Left ventricle myocardium inferior (tissue), 1 donor: ENCODE measurements around the gene TCEANC2. TPM values are rescaled to one million over a fixed set of nuclear protein-coding genes. Genes with fewer than 3 reads are reported as not detected.

Experiments used
- DNase-seq: peaks from one replicate; pipeline ENCODE4 v3.0.0-alpha.2; 2020
- H3K27ac ChIP-seq: fragments of 200-600 bp; replicated peaks from 2 replicates; pipeline ENCODE4 v1.8.0; 2021
- H3K27me3 ChIP-seq: fragments of 200-600 bp; 2 replicates; pipeline ENCODE4 v1.8.0; 2021; ENCODE audit warnings: low read depth
- H3K36me3 ChIP-seq: fragments of 200-600 bp; 2 replicates; pipeline ENCODE4 v1.8.0; 2021
- H3K4me1 ChIP-seq: fragments of 200-600 bp; 2 replicates; pipeline ENCODE4 v1.8.0; 2021
- H3K4me3 ChIP-seq: fragments of 200-600 bp; 2 replicates; pipeline ENCODE4 v1.8.0; 2021; ENCODE audit warnings: mild to moderate bottlenecking, moderate library complexity
- H3K9me3 ChIP-seq: fragments of 200-600 bp; replicated peaks from 2 replicates; pipeline ENCODE4 v1.8.0; 2021
- CTCF ChIP-seq: fragments of 200-600 bp; IDR thresholded peaks from 2 replicates; pipeline ENCODE4 v1.8.0; 2021; ENCODE audit warnings: antibody characterized with exemption, mild to moderate bottlenecking, borderline replicate concordance
- intact Hi-C: fragments of 100-400 bp; cut with micrococcal nuclease; formaldehyde crosslinking; loops from one replicate; pipeline ENCODE4 v1.11.0; 2022
- total RNA-seq: library from RNA; stranded (reverse); fragmentation: NEBNext Ultra II Directional; extraction: Animal tissue kit (Norgen Biotek cat#: 25700); gene quantifications from one replicate; pipeline ENCODE4 v1.2.1, GENCODE V29; 2021
- donor health status: DM: no; HTN: yes; CAD: no; lungs with severe emphysema.

Gene TCEANC2
- total RNA-seq, 1 donor from 2014 or later = 5.7 TPM

DNA sequence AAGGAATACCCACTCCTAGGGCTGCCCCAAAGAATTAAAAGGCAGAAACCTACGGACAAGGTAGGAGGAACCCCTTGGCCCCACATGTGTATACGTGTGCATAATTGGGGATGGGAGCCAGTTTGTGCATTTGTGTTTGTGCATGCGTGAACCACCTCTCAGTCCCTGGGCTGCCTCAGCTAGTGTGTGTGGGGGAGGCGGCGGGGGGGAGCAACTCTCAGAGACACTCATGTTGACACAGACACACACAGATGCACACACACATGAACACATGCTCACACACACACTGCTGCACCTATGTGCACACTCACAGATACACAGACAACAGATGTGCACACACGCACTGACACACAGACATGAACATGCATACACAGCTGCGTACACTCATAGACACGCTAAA, 40.5 kb upstream of the TCEANC2 start:
- Histone ChIP-seq H3K27me3 (peaks cover 78% of the 10 kb centered on the region), H3K9me3 (no peaks in the 10 kb centered on the region), H3K27ac (no peak overlapping the region), H3K4me1 (no peaks in the 10 kb centered on the region), H3K4me3 (no peak overlapping the region), H3K36me3 (no peaks in the 10 kb centered on the region)
- intact Hi-C loops = no loop called here
- no peak for TF ChIP-seq CTCF
- DNase-seq = no peak

GRCh38 chr1:54013393-54014008, 39.9 kb upstream of the TCEANC2 start:
- TF ChIP-seq CTCF = no peak
- no peaks in the 10 kb centered on the region for H3K9me3 ChIP-seq
- no peaks in the 10 kb centered on the region for H3K36me3 ChIP-seq
- peaks cover 72% of the 10 kb centered on the region for H3K27me3 ChIP-seq
- H3K4me3 ChIP-seq = no peak overlapping the region
- no peaks in the 10 kb centered on the region for H3K4me1 ChIP-seq
- intact Hi-C loops = no loop called here
- no peak overlapping the region for H3K27ac ChIP-seq
- DNase-seq = no peak

GRCh38 chr1:54014009-54014629, 39.3 kb upstream of the TCEANC2 start:
- H3K27ac ChIP-seq = no peak overlapping the region
- no peaks in the 10 kb centered on the region for H3K4me1 ChIP-seq
- TF ChIP-seq CTCF = no peak
- no peak overlapping the region for H3K4me3 ChIP-seq
- H3K27me3 ChIP-seq = peaks cover 66% of the 10 kb centered on the region
- H3K36me3 ChIP-seq = no peaks in the 10 kb centered on the region
- H3K9me3 ChIP-seq = no peaks in the 10 kb centered on the region
- intact Hi-C loops = no loop called here
- DNase-seq = no peak

DNA sequence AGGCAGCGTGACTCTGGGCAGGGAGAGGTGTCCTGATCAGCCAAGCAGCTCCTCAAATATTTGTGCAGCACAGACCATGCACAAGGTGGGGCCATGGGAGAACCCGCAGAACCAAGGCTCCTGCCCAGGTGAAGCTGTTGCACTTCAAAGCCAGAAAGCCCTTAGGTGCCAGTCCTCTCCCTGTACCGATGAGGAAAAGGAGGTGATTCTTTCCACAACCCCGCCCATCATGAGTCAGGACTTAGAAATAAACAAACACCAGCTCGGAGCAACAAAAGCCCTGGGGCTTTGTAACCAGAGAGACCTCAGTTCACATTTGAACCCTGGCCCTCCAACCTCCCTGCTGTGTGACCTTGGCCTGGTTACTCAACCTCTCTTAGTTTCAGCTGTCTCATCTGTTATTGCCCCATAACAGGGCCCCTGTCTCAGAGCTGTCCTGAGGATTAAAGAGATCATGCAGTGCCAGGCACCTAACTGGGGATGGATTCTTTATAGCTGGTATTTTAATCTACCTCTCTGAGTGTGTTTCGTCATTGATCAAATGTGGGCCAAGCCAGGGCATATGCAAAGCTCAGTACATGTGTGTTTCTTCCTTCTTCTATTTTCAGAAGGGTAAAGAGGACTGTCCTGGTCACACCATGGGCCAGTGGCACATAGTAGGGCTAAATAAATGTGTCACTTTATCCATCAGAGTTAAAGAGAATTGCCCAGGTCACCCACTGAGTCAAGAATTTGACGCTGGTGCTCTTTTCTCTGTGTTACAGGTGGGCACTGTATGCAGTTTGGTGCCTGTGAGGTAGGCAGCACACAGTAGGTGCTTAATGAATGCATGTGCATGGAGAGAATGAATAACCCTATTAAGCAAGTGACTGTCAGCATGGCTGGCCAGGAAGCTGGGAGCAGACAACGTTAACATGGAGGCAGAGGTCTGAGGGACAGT, 36.8 kb upstream of the TCEANC2 start:
- no peak for DNase-seq
- Histone ChIP-seq H3K36me3 (no peaks in the 10 kb centered on the region), H3K4me3 (no peak overlapping the region), H3K27me3 (peaks cover 46% of the 10 kb centered on the region), H3K27ac (no peak overlapping the region), H3K9me3 (no peaks in the 10 kb centered on the region), H3K4me1 (no peaks in the 10 kb centered on the region)
- intact Hi-C loops = no loop called here
- TF ChIP-seq CTCF = no peak

- no peak for DNase-seq
- H3K27ac ChIP-seq = no peak within 1 kb of the TSS
- H3K27me3 ChIP-seq = peaks cover 34% of the 10 kb centered on the region
- no peak within 1 kb of the TSS for H3K4me3 ChIP-seq
- H3K4me1 ChIP-seq = no peaks in the 10 kb centered on the region
- H3K9me3 ChIP-seq = no peaks in the 10 kb centered on the region
- H3K36me3 ChIP-seq = no peaks in the 10 kb centered on the region
- intact Hi-C loops = no loop called here
- no peak for TF ChIP-seq CTCF
These were observed 35.4 kb upstream of the TCEANC2 start, which contains the start of gene LDLRAD1 for GRCh38 chr1:54017979-54018378. LDLRAD1 (minus strand) TSS chr1:54018186; CDS start chr1:54018112, 74 bp downstream.
